HG03280 (cell line): Measurements from ENCODE around the gene MTMR8.

Experiments used
- ATAC-seq: cut with Tn5 transposase; IDR thresholded peaks from one replicate; pipeline ENCODE4 v1.9.1; 2021; ENCODE audit warnings: mild to moderate bottlenecking, moderate library complexity; ENCODE audit not compliant: unreplicated experiment

The MTMR8 gene

DNA sequence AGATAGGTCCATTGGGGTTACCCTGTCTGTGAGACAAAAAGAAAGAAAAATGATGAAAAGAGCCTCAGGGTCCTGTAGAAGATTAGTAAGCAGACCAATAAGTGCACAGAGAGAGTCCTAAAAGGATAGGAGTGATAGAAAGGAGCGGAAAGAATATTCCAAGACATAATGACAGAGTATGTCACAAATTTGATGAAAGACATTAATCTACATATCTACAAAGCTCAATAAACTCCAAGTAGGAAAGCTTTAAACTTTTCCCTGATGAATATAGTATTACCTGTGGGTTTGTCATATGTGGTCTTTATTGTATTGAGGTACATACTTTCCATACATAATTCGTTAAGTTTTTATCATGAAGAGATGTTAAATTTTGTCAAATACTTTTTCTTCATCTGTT lies 73.7 kb downstream of the MTMR8 start:
- ATAC-seq, result no peak

DNA sequence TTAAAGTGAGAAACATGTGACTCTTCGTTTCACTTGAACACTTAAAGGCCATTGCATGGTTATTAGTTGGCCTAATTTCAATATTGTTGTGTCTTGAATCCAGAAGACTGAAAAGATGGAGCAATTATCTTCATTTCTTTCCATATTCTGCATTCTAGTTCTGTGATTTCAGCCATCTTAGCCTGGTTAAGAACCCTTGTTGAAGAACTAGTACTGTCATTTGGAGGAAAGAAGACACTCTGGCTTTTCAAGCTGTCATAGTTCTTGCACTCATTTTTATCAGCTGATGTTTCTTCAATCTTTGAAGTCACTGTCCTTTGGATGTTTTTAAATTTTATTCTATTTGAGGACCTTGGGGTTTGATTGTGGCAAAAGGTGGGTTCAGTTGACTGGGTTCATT lies 81.6 kb downstream of the MTMR8 start:
- no peak for ATAC-seq

DNA sequence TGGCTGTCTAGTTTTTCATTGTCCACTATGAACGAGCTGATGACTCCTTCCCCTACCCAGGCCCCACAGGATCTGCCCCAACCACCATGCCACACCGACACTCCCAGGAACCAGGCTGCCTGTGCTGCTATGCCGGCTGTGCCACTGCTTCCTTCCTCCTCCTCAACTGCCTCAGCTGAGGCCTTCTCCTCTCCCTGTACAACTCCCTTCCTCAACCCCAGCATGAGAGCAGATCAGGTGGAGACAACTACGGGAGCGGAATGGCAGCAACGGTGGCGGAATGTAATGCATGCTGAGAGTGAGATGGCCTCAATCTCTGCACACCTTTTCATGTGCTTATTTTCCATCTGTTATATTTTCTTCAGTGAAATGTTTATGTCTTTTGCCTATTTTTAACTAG lies 88.5 kb downstream of the MTMR8 start:
- ATAC-seq, result no peak

DNA sequence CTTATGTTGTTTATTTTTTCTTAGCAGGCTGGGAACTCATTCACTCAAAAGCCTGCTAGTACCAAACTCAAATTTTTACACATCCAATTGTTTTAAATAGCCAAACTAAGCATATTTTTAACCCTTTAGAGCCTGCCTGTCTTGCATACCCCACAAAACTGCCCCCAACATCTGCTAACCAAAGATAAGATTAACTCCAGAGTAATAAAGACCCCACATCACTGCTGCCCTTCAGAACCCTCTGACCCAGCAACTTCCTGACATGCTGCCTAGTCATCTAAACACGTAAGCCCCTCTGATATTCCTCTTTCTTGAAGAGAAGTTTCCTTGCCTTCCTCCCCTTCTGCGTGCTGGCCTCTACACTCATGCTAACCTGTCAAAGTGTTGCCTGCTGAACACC lies 104.1 kb downstream of the MTMR8 start:
- ATAC-seq, result no peak

DNA sequence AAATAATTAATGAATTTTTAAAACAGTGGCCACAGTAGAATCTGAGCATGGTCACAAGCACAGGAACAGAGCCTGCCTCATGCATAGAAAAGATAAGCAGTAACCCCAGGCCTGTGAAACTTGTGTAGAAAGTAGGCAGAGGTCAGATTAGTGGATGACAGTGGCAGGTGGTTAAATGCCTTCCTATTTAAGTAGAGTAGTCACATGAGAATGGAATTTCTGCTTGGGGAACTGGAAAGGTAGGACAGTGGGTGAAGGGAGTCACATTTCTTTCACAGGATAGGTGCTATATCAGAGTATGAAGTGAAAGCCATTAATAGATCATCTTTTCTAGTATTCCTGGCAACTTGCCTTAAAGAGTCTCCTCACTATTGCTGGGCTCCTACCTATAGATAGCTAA lies 130.0 kb downstream of the MTMR8 start:
- no peak for ATAC-seq

DNA sequence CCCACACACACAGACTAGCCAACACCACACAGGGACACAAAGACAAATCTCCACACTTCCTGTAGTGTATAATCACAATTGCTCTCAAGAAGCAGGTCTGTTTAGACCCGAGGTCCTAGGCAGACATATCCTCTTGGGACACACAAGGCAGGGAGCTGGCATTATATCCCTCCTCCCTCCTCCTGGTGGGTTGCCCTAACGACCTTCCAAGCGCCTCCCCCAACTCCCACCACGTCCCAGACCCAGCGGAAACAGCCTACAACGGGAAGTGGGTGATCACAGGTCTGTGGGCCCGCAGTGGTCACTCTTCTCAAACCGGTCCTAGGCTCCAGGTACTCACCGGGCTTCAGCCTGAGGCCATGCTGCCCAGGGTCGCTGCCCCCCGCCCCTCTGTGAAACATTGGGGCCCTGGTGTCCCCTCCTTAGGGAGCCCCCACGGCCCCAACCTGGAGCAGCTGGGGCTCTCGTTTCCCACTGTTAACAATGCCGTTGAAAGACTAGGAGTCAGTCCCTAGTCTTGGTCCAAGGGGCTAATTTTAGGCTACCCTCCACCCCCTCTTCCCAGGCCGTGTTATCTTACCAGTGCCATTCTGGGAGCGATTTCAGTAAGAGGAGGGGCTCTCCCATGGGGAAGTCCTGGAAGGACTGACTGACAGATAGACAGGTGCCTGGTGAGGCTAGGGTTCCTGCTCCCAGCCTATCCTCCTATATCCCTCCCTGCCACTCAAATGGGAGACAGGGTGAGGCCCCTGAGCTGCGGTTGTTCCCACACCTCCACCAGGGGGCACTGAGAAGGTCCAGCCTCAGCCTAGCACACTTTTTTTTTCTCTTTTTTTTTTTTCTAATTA lies 164.9 kb downstream of the MTMR8 start, which contains the start of gene ASB12:
Gene ASB12 (minus strand): TSS at position 485 of the 848 bp plus-strand sequence. CDS start 4,957 bp downstream, outside the sequence.
- ATAC-seq, result no peak

DNA sequence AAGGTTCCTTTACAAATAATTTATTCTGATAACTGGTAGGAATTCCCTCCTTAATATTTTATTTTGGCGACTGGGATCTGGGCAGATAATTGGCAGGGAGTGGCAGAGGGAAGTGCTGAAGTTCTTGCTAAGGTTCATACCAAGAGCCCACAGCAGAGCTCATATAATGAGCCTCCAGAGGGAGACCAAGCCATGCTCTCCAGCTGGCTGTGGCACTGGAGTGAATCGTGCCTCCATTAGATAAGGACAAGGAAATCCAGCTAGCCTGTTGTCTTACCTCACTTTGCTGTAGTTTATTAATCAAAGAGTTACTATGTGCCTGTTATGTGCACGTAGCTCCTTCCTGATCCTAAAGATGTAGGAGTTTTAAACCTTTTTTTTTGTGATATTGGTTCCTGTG lies 166.1 kb downstream of the MTMR8 start:
- no peak for ATAC-seq
